Effector CD4-positive, alpha-beta T cell (primary cell): ENCODE results near the gene NDUFB2.
"Not testable (repeated sequence)": the region's sequence is repeated elsewhere in the genome, so short reads cannot be mapped to it uniquely, and the experiment has no call there.

Experiments used
- DNase-seq: peaks from one replicate; pipeline ENCODE4 v3.0.0-alpha.2; 2020

The NDUFB2 gene

DNA sequence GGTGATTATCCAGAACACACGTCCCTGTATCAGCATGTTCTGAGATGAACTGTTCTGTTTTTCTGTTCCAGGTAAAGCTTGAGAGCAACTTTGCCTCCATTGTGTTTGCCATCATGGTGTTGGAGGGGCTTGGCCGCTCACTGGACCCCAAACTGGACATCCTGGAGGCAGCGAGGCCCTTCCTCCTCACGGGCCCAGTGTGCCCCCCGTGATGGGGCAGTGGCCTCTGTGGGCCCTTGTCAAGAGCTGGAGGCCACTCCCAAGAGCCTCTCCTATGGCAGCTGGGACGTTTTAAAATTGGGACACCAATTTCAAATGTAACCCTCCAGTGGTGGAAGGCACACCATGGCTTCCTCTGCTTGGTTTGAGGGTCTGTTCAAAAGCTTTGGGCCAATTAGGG, 1.9 kb upstream of the NDUFB2 start:
- DNase-seq, result no peak

DNA sequence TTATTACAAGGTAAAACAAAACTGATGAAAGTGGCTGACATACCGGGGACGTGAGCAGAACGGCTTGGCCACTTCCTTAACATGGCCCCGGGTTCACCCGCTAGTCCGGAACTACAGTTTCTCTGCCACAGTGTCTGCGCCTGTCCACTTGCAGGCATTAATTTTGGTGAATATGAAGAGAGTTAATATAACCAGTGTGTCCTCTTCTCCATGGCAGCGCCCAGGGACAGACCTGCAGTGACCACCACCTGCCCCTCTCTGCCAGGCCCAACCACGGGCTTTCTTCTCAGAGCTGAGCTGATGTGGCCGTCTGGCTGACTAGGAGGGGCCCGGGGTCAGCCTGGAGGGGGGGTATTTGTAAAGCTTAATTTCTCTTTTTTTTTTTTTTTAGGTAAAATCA, 1.1 kb upstream of the NDUFB2 start:
- no peak for DNase-seq

GRCh38 chr7:140696024-140696679, 356 bp upstream of the NDUFB2 start:
- DNase-seq, result peak; percentile 94

DNA sequence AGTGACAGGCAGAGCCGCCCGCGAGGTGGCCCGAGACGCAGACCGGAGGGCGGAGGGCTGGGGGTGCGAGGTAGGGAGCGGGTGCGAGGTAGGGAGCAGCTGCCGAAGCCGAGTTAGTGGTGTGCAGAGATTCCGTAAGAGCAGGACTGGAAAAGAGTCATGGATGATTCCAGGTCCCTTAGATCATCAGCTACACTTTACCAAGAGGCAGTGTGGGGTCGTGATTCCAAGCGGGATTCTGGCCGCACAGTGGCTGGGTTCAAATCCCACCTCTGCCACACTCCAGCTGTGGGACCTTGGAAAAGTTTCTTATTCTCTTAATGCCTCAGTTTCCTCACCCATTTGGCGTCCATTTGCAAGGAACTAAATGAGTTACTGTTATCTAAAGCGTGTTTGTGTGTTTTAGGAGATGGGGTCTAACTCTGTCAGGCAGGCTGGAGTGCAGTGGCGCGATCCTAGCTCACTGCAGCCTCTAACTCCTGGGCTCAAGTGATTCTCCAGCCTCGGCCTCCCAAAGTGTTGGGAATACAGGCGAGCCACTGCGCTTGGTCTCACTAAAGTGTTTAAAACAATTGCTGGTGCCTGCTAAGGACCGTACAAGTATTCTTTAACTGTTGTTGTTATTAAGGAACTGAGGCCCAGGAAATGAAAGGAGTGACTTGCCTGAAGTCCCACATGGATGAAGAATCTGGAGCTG, 1.1 kb downstream of the NDUFB2 start:
- no peak for DNase-seq

DNA sequence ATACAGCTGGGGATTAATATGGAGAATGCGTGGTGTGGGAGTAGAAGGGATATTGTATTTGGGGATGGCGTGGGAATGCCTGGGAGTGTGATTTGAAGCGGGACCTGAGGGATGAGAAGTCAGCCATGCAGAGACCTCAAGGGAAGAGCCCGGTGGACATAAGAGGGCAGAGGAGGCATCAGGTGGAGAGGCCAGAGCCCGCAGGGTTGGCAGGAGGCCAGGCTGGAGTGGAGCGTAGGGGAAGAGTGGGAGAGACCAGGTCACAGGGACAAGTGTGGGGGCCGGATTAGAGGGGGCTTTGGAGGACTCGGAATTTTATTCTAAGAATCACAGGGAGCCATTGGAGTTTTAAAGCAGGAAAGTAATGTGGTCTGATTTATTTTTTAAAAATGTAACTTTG, 2.0 kb downstream of the NDUFB2 start:
- DNase-seq, result no peak

DNA sequence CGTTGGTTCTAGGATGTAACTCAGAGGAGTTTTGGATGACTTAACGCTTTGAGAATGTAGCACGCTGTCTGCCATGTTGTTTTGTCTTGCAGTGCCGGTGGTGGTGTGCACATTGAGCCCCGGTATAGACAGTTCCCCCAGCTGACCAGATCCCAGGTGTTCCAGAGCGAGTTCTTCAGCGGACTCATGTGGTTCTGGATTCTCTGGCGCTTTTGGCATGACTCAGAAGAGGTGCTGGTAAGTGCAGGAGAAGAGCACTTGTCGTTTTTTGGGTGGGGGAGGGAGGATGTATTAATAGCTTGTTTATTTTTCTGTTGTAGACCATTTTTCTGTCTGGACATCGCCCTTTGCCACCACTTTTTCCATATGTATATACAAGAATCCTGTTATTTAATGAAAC, 6.3 kb downstream of the NDUFB2 start:
- DNase-seq, result no peak

DNA sequence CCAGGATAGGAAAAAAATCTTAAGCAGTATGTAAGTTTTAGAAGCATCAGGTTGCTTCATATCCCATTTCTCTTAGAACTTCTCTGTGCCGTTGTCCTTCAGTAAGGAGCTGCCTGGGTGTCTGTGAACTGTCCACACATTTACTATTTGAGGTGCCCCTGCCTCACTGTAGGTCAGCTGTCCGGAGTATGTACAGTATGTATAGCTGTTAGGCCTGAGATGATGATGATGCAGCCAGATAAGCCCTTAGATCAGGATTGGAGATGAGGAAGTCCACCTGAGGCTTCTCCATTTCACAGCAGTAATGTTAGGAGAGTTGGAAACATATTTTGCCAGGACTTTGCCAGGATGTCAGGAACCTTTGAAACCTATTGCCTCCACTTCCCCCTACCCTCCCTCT, 7.7 kb downstream of the NDUFB2 start:
- DNase-seq, result no peak

- no peak for DNase-seq
Measured at GRCh38 chr7:140707132-140707531, 10.6 kb downstream of the NDUFB2 start.

GRCh38 chr7:140708764-140709163, 12.3 kb downstream of the NDUFB2 start:
- not testable (repeated sequence) for DNase-seq

- not testable (repeated sequence) for DNase-seq
Measured at GRCh38 chr7:140712392-140712791, 15.9 kb downstream of the NDUFB2 start.

- no peak for DNase-seq
Measured at GRCh38 chr7:140714331-140715040, 18.0 kb downstream of the NDUFB2 start.

DNA sequence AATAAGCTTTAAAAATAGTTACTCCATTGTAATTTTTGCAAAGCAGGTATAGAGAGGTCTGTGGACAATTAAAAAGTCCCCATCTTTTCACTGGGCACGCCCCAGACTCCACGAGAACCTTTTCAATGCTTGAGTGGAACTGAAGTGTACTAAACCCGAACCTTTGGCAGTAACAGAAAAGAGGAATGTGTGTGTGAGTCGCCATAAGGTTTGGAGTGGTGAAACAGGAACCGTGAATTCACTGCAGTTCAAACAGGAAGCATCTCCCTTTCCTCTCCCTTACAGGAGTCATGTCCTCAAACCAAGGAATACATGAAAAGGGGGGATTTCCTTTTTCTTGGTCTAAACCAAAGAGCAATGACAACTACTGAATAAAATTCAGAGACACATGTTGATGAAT, 23.2 kb downstream of the NDUFB2 start:
- no peak for DNase-seq

DNA sequence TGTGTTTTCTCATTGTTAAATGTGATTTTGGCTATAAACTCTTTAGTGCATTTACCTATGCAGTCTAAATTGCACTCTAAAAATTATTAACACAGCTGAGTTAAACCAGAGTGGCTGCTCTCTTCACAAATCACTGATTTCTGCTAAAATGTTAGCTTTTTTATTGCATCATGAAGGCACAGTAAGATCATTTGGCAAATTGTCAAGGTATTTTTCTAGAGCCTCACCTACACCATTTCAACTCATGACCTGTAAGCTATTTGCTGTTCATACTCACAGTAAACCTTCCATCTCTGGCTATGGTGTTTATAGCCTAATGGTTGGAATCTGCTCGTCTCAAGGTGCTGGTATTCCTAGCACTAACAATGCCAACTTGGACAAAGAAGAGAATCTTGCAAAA, 25.7 kb downstream of the NDUFB2 start:
- no peak for DNase-seq

DNA sequence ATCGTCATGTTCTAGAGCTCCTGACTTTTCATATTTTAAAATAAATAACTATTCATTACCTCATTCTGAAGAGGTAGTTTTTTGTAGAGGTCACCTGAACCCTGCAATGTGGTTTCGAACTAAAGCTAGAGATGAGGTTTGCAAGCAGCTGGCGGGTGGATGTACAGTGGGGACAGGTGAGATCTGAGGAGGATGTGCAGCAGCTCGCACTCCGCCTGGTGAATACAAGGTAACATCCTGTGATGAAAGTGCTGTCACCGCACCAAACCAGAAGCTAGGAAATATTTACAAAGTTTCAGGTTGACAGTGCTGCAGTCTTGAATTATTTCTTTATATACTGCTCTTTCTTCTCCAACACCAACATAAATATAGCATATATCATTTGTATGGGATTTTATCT, 26.5 kb downstream of the NDUFB2 start:
- DNase-seq, result peak; percentile 16

- no peak for DNase-seq
Measured at GRCh38 chr7:140723574-140723973, 27.1 kb downstream of the NDUFB2 start.

DNA sequence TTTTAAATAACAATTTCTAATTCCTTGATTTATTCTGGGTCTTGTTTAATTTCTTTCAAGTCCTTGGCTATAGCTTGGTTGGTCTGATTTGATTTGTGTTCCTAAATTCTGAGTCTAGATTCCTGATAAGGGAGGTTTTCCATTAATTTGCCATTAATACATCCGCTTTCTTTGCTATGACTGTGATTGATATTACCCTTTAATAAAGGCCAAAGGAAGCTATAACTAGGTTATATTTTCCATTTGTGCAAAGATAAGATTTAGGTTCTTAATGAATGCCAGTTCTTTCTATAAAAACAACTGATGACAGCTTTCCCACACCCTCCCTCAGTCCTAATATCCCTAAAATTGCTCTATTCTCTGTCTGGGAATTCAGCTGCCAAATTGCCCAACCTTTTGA, 28.2 kb downstream of the NDUFB2 start:
- DNase-seq, result no peak

DNA sequence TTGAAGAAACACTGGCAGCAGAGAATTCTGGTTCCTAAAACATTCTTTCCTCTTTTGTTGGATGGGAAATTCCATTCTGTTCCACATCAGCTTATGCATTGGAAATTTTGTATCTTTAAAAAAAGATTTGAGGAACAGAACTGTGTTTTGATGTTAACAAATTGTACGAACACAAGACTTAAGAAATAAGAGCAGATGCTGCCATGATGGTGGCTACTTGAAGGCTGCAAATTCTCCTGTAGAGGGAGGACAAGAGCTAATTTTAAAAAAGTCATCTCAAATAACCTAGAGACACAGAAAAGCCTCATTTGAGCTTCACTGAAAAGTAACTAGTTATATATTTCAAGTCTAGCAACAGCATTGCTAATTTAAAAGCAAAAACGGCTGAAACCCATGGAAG, 29.8 kb downstream of the NDUFB2 start:
- DNase-seq, result no peak

- DNase-seq, result no peak
Measured at GRCh38 chr7:140732416-140732815, 35.9 kb downstream of the NDUFB2 start.

GRCh38 chr7:140734096-140734495, 37.6 kb downstream of the NDUFB2 start:
- DNase-seq, result no peak

GRCh38 chr7:140734729-140735128, 38.2 kb downstream of the NDUFB2 start:
- no peak for DNase-seq

- DNase-seq, result no peak
Measured at GRCh38 chr7:140738280-140738679, 41.8 kb downstream of the NDUFB2 start.

DNA sequence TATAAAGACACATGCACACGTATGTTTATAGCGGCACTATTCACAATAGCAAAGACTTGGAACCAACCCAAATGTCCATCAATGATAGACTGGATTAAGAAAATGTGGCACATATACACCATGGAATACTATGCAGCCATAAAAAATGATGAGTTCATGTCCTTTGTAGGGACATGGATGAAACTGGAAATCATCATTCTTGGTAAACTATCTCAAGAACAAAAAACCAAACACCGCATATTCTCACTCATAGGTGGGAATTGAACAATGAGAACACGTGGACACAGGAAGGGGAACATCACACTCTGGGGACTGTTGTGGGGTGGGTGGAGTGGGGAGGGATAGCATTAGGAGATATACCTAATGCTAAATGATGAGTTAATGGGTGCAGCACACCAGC, 46.7 kb downstream of the NDUFB2 start:
- DNase-seq, result not testable (repeated sequence)

- no peak for DNase-seq
Measured at GRCh38 chr7:140744005-140744404, 47.5 kb downstream of the NDUFB2 start.
